Measurements from ENCODE around the gene DGKI. TPM values are rescaled to one million over a fixed set of nuclear protein-coding genes. Genes with fewer than 3 reads are reported as not detected.

DGKI gene
- total and polyA plus RNA-seq, 4 donors = 0.01 to 0.37 (median 0.31) TPM

- Histone ChIP-seq H3K9ac (ENCODE audit: low read depth in 1 of 2, low read length in 2 of 2) (no peak overlapping the region), H3K27me3 (ENCODE audit: control insufficient read depth in 4 of 4, insufficient read depth in 4 of 4, low read length in 3 of 4) (peaks cover 0 to 8% (median 0%) of the 10 kb centered on the region in 4 donors), H3K27ac (ENCODE audit: low read depth in 1 of 2, low read length in 2 of 2) (no peak overlapping the region), H3K9me3 (ENCODE audit: control insufficient read depth in 4 of 4, low read length in 3 of 4) (no peaks in the 10 kb centered on the region), H3K4me1 (ENCODE audit: control insufficient read depth in 4 of 4, insufficient read depth in 4 of 4, low read length in 3 of 4) (no peaks in the 10 kb centered on the region), H3K36me3 (ENCODE audit: control insufficient read depth in 4 of 4, insufficient read depth in 3 of 4, low read depth in 1 of 4, low read length in 3 of 4) (no peaks in the 10 kb centered on the region), H3K4me3 (ENCODE audit: low read depth in 1 of 3, low read length in 3 of 3) (no peak overlapping the region)
- no peak for TF ChIP-seq SP1 (IDR thresholded peaks at IDR 0.05)
- no peak for TF ChIP-seq JUND (IDR thresholded peaks at IDR 0.05)
- TF ChIP-seq CTCF (IDR thresholded peaks at IDR 0.05; ENCODE audit: low read depth, low read length, missing input control) = no peak
- TF ChIP-seq ATF3 (IDR thresholded peaks at IDR 0.05) = no peak
- no peak for TF ChIP-seq MAX (IDR thresholded peaks at IDR 0.05)
- TF ChIP-seq FOXA2 (IDR thresholded peaks at IDR 0.05) = no peak
- TF ChIP-seq FOXA1 (IDR thresholded peaks at IDR 0.05) = no peak
- TF ChIP-seq TAF1 (conservative IDR thresholded peaks at IDR 0.05) = no peak
- TF ChIP-seq EGR1 (IDR thresholded peaks at IDR 0.05; ENCODE audit: low read depth in 2 of 2) = no peak
- TF ChIP-seq REST (IDR thresholded peaks at IDR 0.05) = no peak
- TF ChIP-seq RXRA (IDR thresholded peaks at IDR 0.05) = no peak
- no peak for TF ChIP-seq ZBTB33 (IDR thresholded peaks at IDR 0.05)
- TF ChIP-seq NR2F2 (IDR thresholded peaks at IDR 0.05) = no peak
- TF ChIP-seq HNF4G (IDR thresholded peaks at IDR 0.05) = no peak
- no peak for TF ChIP-seq YY1 (IDR thresholded peaks at IDR 0.05)
- TF ChIP-seq RAD21 (IDR thresholded peaks at IDR 0.05) = no peak
- no peak for TF ChIP-seq GABPA (IDR thresholded peaks at IDR 0.05 in 1 of 2, conservative IDR thresholded peaks at IDR 0.05 in 1 of 2)
- TF ChIP-seq HNF4A (conservative IDR thresholded peaks at IDR 0.05) = no peak
- DNase-seq (ENCODE audit: low spot score) = no peak
- 69% methylated on average over 7 of the region's 7 CpGs for WGBS
These were observed 128.9 kb downstream of the DGKI start for GRCh38 chr7:137717811-137718271.
